ENCODE data around the gene PCNX2. TPM values are rescaled to one million over a fixed set of nuclear protein-coding genes. Genes with fewer than 3 reads are reported as not detected.

The PCNX2 gene
- total and polyA plus RNA-seq, 10 of the 15 experiments (the other 5 are each of a cell fraction or from before 2014, with no cell fraction given) = 2.1 to 16.4 (median 8.1) TPM

DNA sequence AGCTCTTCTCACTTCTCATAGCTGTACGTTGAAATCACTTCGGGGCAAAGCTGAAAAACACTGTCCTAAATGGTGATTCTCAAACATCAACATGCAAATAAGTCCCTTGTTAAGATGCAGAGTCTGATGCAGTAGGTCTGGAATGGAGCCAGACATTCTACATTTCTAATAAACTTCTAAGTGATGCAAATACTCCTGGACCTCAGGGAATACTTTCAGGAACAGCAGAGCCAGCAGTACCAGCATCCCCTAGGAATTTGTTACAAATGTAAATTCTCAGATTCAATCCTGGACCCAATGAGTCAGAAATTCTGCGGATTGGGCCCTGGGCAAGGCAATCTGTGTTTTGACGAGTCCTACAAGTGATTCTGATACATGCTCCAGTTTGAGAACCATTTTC, 152.3 kb downstream of the PCNX2 start:
- H3K36me3 ChIP-seq (ENCODE audit: control insufficient read depth in 2 of 2, insufficient read depth in 2 of 2, low read length in 1 of 2) = peaks cover 0 to 3% of the 10 kb centered on the region in 2 experiments; a peak in 1 of 4 replicates
- no peak overlapping the region for H3K4me2 ChIP-seq (ENCODE audit: control insufficient read depth, insufficient read depth)
- H3K27me3 ChIP-seq (replicated peaks in 1 of 2; ENCODE audit: control insufficient read depth in 2 of 2, insufficient read depth in 2 of 2, low read length in 1 of 2) = no peaks in the 10 kb centered on the region
- H3K9ac ChIP-seq (ENCODE audit: control insufficient read depth, insufficient read depth, low read length) = no peak overlapping the region
- ATAC-seq (no peak), FAIRE-seq (no peak), DNase-seq (ENCODE audit: low read depth, low spot score) (no peak)
- no peaks in the 10 kb centered on the region for H3K9me3 ChIP-seq (replicated peaks; ENCODE audit: control insufficient read depth, insufficient read depth, low read length)
- no TSS peak for BruUV-seq (replicated peaks)
- no peak overlapping the region for H2AFZ ChIP-seq (ENCODE audit: control insufficient read depth, low read depth, low read length)
- no peaks in the 10 kb centered on the region for H3K4me1 ChIP-seq (ENCODE audit: control insufficient read depth, insufficient read depth, low read length)
- no peak for TF ChIP-seq KDM1A (IDR thresholded peaks at IDR 0.05; ENCODE audit: borderline replicate concordance)
- TF ChIP-seq, protein P1, sequence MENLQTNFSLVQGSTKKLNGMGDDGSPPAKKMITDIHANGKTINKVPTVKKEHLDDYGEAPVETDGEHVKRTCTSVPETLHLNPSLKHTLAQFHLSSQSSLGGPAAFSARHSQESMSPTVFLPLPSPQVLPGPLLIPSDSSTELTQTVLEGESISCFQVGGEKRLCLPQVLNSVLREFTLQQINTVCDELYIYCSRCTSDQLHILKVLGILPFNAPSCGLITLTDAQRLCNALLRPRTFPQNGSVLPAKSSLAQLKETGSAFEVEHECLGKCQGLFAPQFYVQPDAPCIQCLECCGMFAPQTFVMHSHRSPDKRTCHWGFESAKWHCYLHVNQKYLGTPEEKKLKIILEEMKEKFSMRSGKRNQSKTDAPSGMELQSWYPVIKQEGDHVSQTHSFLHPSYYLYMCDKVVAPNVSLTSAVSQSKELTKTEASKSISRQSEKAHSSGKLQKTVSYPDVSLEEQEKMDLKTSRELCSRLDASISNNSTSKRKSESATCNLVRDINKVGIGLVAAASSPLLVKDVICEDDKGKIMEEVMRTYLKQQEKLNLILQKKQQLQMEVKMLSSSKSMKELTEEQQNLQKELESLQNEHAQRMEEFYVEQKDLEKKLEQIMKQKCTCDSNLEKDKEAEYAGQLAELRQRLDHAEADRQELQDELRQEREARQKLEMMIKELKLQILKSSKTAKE (IDR thresholded peaks at IDR 0.05; ENCODE audit: low read depth, poor library complexity, severe bottlenecking) = no peak
- no peak for TF ChIP-seq RELA (IDR thresholded peaks at IDR 0.05; ENCODE audit: borderline replicate concordance, partially characterized antibody)
- no peak for TF ChIP-seq CHD4 (IDR thresholded peaks at IDR 0.05)
- no peak for TF ChIP-seq HDGF (IDR thresholded peaks at IDR 0.05)
- TF ChIP-seq, protein P2, sequence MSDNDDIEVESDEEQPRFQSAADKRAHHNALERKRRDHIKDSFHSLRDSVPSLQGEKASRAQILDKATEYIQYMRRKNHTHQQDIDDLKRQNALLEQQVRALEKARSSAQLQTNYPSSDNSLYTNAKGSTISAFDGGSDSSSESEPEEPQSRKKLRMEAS (IDR thresholded peaks at IDR 0.05; ENCODE audit: low read depth, low read length) = no peak
- no peak for TF ChIP-seq DPF2 (IDR thresholded peaks at IDR 0.05)
- TF ChIP-seq CBX5 (IDR thresholded peaks at IDR 0.05; ENCODE audit: low read depth) = no peak
- TF ChIP-seq KLF5 (IDR thresholded peaks at IDR 0.05; ENCODE audit: partially characterized antibody) = no peak
- no peak for TF ChIP-seq ZSCAN29 (IDR thresholded peaks at IDR 0.05)
- TF ChIP-seq, protein P3, sequence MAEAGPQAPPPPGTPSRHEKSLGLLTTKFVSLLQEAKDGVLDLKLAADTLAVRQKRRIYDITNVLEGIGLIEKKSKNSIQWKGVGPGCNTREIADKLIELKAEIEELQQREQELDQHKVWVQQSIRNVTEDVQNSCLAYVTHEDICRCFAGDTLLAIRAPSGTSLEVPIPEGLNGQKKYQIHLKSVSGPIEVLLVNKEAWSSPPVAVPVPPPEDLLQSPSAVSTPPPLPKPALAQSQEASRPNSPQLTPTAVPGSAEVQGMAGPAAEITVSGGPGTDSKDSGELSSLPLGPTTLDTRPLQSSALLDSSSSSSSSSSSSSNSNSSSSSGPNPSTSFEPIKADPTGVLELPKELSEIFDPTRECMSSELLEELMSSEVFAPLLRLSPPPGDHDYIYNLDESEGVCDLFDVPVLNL (IDR thresholded peaks at IDR 0.05; ENCODE audit: low read depth, low read length) = no peak
- no peak for TF ChIP-seq SMAD1 (IDR thresholded peaks at IDR 0.05; ENCODE audit: low read depth, partially characterized antibody)
- in situ Hi-C loops (cut with MboI) = no loop called here
- ChIA-PET RAD21 (ENCODE audit: unreplicated experiment) (no interaction called here), SMC1A (ENCODE audit: uncharacterized antibody, unreplicated experiment) (interaction anchor here (0.9 to 1.0 kb wide), 3 partner anchors 49 to 82 kb away, joined by 3 read pairs; no protein-coding TSS in a partner anchor), CTCF (no interaction called here), POLR2A (no interaction called here)
- intact Hi-C loops (cut with micrococcal nuclease; ENCODE audit: unreplicated experiment) = no loop called here
- no peaks in the 10 kb centered on the region for H4K20me1 ChIP-seq (ENCODE audit: control insufficient read depth, insufficient read depth)
- no peak overlapping the region for H3K27ac ChIP-seq (ENCODE audit: control insufficient read depth, insufficient read depth)
- H3K79me2 ChIP-seq (ENCODE audit: control insufficient read depth, insufficient read depth, low read length) = no peaks in the 10 kb centered on the region
- H3K4me3 ChIP-seq = no peak overlapping the region
- WGBS (ENCODE audit: insufficient coverage, insufficient replicate concordance, low lambda C conversion rate, missing lambda C conversion rate) = 92% methylated on average over 4 of the region's 4 CpGs

All from GM12878 (cell line).